Sigmoid colon (tissue), 7 donors: Measurements from ENCODE around the gene IRX2. TPM values are rescaled to one million over a fixed set of nuclear protein-coding genes. Genes with fewer than 3 reads are reported as not detected.

Experiments
- DNase-seq: peaks from one replicate; pipeline ENCODE4 v3.0.0-alpha.2; 2019
- H3K27ac ChIP-seq, 4 donors: fragments of 200-600 bp; sonication (generic); one replicate each; pipeline ENCODE4 v1.5.1; 2016 to 2019; ENCODE audit warnings: mild to moderate bottlenecking in 1 of 4
- H3K27me3 ChIP-seq, 3 donors: fragments of 200-600 bp; sonication (generic); one replicate each; pipeline ENCODE4 v1.5.1; 2019; ENCODE audit warnings: mild to moderate bottlenecking in 1 of 3
- H3K36me3 ChIP-seq, 4 donors: fragments of 200-600 bp; sonication (generic); one replicate each; pipeline ENCODE4 v1.5.1; 2016 to 2019
- H3K4me1 ChIP-seq, 4 donors: fragments of 200-600 bp; sonication (generic); one replicate each; pipeline ENCODE4 v1.5.1; 2017 to 2019
- H3K4me3 ChIP-seq, 4 donors: fragments of 200-600 bp; sonication (generic); one replicate each; pipeline ENCODE4 v1.5.1; 2017 to 2019; ENCODE audit warnings: mild to moderate bottlenecking in 2 of 4, moderate library complexity in 1 of 4
- H3K9me3 ChIP-seq, 4 donors: fragments of 200-600 bp in 3 of 4; sonication (generic) in 3 of 4; one replicate each; pipeline versions ENCODE4 v1.5.1 to v1.6.1; 2013 to 2019
- CTCF ChIP-seq, 4 experiments: fragments of 450-650 bp in 3 of 4; fragments of 200-600 bp in 1 of 4; IDR thresholded peaks; one replicate each; pipeline ENCODE4 v1.5.1; 2016 to 2019; ENCODE audit warnings: antibody characterized with exemption in 4 of 4, mild to moderate bottlenecking in 3 of 4, moderate library complexity in 2 of 4
- EP300 ChIP-seq, 4 donors: sonication (generic); formaldehyde crosslinking; IDR thresholded peaks; one replicate each; pipeline ENCODE4 v1.6.1; 2017; ENCODE audit warnings: antibody characterized with exemption in 4 of 4
- POLR2A ChIP-seq, 2 donors: fragments of 450-650 bp; IDR thresholded peaks; one replicate each; pipeline ENCODE4 v1.6.1; 2016; ENCODE audit warnings: antibody characterized with exemption in 2 of 2, mild to moderate bottlenecking in 2 of 2, moderate library complexity in 2 of 2
- POLR2AphosphoS5 ChIP-seq, 4 donors: sonication (generic); formaldehyde crosslinking; IDR thresholded peaks; one replicate each; pipeline ENCODE4 v1.6.1; 2017; ENCODE audit warnings: antibody characterized with exemption in 4 of 4
- whole genome bisulfite sequencing, 2 donors: extraction: QIAGEN DNeasy Blood & Tissue Kit; methylation state at CpG; one replicate each; pipeline ENCODE4 v1.1.7; 2013; 5-methylcytosine and 5-hydroxymethylcytosine counted together
- intact Hi-C: fragments of 100-400 bp; cut with DNase I; formaldehyde crosslinking; loops from one replicate; pipeline ENCODE4 v1.15.1; 2023
- polyA plus RNA-seq, 3 donors: library from polyadenylated mRNA; stranded (reverse); fragments of 200-250 nt; gene quantifications; one replicate each; pipeline ENCODE4 v1.2.3, GENCODE V29; 2013
- total RNA-seq, 4 donors: library from RNA; depleted of rRNA; stranded (reverse); fragments of >200 nt; gene quantifications; one replicate each; pipeline ENCODE4 v1.1.0, GENCODE V29; 2016
- donor health status: healthy with polysubstance abuse.
- donor health status: Bipolar disorder and iron deficiency.
- donor health status: healthy.

Gene IRX2
- total and polyA plus RNA-seq, 7 donors, result 0.03 TPM; not detected in 6

GRCh38 chr5:2705861-2706260, 45.6 kb downstream of the IRX2 start:
- DNase-seq, result peak; percentile 36
- no peak for TF ChIP-seq POLR2A (IDR thresholded peaks at IDR 0.05)
- TF ChIP-seq EP300 (IDR thresholded peaks at IDR 0.05), result no peak
- no peak for TF ChIP-seq CTCF (IDR thresholded peaks at IDR 0.05)
- no peak for TF ChIP-seq POLR2AphosphoS5 (IDR thresholded peaks at IDR 0.05)
- Histone ChIP-seq H3K4me1 (no peaks in the 10 kb centered on the region), H3K27ac (no peak overlapping the region), H3K36me3 (no peaks in the 10 kb centered on the region), H3K27me3 (peaks cover 0 to 9% (median 0%) of the 10 kb centered on the region in 3 donors), H3K4me3 (no peak overlapping the region), H3K9me3 (no peaks in the 10 kb centered on the region)
- 74 to 81% methylated on average over 10 of the region's 10 CpGs for WGBS, 2 donors
- intact Hi-C loops, result no loop called here

DNA sequence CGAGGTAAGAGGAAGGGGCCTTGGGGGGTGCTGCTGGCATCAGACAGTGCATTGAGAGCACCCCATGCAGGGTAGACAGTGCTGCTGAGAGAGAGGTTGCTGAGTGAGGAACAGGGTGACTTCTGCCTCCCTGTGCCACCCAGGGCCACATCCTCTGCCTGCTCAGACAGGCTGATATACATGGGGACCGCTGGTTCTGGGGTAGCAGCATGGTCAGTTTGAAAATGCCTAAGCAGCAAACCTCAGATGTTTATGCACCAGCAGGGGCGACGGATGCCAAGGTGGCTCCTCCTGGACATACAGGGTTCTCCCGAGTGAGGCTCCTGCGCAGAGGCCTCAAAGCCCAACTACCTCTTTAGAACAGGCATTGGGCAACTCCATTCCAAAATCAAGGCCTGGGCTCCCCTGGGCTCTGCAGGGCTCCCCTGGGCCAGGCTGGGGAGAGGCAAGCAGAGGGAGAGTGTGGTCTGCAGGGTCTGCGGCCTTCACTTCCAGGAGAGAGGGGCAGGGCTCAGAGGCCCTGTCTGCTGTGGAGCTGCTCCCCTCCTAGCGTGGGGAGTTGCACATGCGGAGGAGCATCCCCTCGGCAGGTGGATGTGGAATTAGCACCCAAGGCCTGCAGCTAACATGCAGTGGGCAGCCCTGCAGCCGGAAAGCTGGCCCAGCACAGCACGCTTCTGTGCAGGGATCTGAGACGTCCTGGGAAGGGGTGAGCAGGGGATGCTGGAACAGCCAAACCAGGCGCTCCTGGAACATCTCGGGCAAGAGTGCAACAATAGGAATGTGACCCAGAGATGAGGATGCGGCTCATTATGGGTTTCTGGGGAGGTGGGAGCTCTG, 46.5 kb downstream of the IRX2 start:
- Histone ChIP-seq H3K27ac (no peak overlapping the region), H3K27me3 (peaks cover 0 to 9% (median 0%) of the 10 kb centered on the region in 3 donors), H3K9me3 (no peaks in the 10 kb centered on the region), H3K36me3 (no peaks in the 10 kb centered on the region), H3K4me1 (no peaks in the 10 kb centered on the region), H3K4me3 (no peak overlapping the region)
- no peak for TF ChIP-seq POLR2A (IDR thresholded peaks at IDR 0.05)
- no peak for TF ChIP-seq CTCF (IDR thresholded peaks at IDR 0.05)
- TF ChIP-seq POLR2AphosphoS5 (IDR thresholded peaks at IDR 0.05), result no peak
- no peak for TF ChIP-seq EP300 (IDR thresholded peaks at IDR 0.05)
- 88 to 89% methylated on average over 16 of the region's 16 CpGs for WGBS, 2 donors
- peak; percentile 24 for DNase-seq
- intact Hi-C loops, result no loop called here

GRCh38 chr5:2704111-2704510, 47.4 kb downstream of the IRX2 start:
- H3K4me1 ChIP-seq, result no peaks in the 10 kb centered on the region
- H3K9me3 ChIP-seq, result no peaks in the 10 kb centered on the region
- peaks cover 0 to 9% (median 0%) of the 10 kb centered on the region in 3 donors for H3K27me3 ChIP-seq
- 88 to 90% methylated on average over 18 of the region's 18 CpGs for WGBS, 2 donors
- TF ChIP-seq CTCF (IDR thresholded peaks at IDR 0.05) (no peak), POLR2A (IDR thresholded peaks at IDR 0.05) (no peak), POLR2AphosphoS5 (IDR thresholded peaks at IDR 0.05) (no peak), EP300 (IDR thresholded peaks at IDR 0.05) (no peak)
- H3K36me3 ChIP-seq, result no peaks in the 10 kb centered on the region
- intact Hi-C loops, result no loop called here
- no peak overlapping the region for H3K4me3 ChIP-seq
- DNase-seq, result peak; percentile 54
- H3K27ac ChIP-seq, result no peak overlapping the region

GRCh38 chr5:2703615-2704014, 47.9 kb downstream of the IRX2 start:
- peaks cover 0 to 9% (median 0%) of the 10 kb centered on the region in 3 donors for H3K27me3 ChIP-seq
- no peak overlapping the region for H3K27ac ChIP-seq
- intact Hi-C loops, result no loop called here
- no peak overlapping the region for H3K4me3 ChIP-seq
- no peak for TF ChIP-seq CTCF (IDR thresholded peaks at IDR 0.05)
- TF ChIP-seq EP300 (IDR thresholded peaks at IDR 0.05), result no peak
- no peaks in the 10 kb centered on the region for H3K9me3 ChIP-seq
- peak; percentile 37 for DNase-seq
- no peaks in the 10 kb centered on the region for H3K36me3 ChIP-seq
- WGBS, 2 donors, result 85 to 89% methylated on average over 12 of the region's 12 CpGs
- H3K4me1 ChIP-seq, result no peaks in the 10 kb centered on the region
